BLaER1 (cell line): ENCODE results near the gene ZC3H7A.

Source experiments
- H3K27ac ChIP-seq: shearing (Covaris generic); formaldehyde crosslinking; 2 replicates; pipeline ENCODE4 v1.8.1; 2022
- H3K27me3 ChIP-seq: shearing (Covaris generic); formaldehyde crosslinking; 2 replicates; pipeline ENCODE4 v1.8.1; 2022
- H3K36me3 ChIP-seq: shearing (Covaris generic); formaldehyde crosslinking; 2 replicates; pipeline ENCODE4 v1.8.1; 2022
- H3K4me1 ChIP-seq: shearing (Covaris generic); formaldehyde crosslinking; 2 replicates; pipeline ENCODE4 v1.8.1; 2022
- H3K4me2 ChIP-seq: shearing (Covaris generic); formaldehyde crosslinking; 2 replicates; pipeline ENCODE4 v1.8.1; 2022
- H3K4me3 ChIP-seq: shearing (Covaris generic); formaldehyde crosslinking; 2 replicates; pipeline ENCODE4 v1.8.1; 2022
- H3K9ac ChIP-seq: shearing (Covaris generic); formaldehyde crosslinking; 2 replicates; pipeline ENCODE4 v1.8.1; 2022
- H3K9me3 ChIP-seq: shearing (Covaris generic); formaldehyde crosslinking; 2 replicates; pipeline ENCODE4 v1.8.1; 2022
- H4K20me1 ChIP-seq: shearing (Covaris generic); formaldehyde crosslinking; 2 replicates; pipeline ENCODE4 v1.8.1; 2022
- Cebpa-rat ChIP-seq: shearing (Covaris generic); IDR thresholded peaks from 2 replicates; pipeline ENCODE4 v1.8.1; 2022

ZC3H7A gene

DNA sequence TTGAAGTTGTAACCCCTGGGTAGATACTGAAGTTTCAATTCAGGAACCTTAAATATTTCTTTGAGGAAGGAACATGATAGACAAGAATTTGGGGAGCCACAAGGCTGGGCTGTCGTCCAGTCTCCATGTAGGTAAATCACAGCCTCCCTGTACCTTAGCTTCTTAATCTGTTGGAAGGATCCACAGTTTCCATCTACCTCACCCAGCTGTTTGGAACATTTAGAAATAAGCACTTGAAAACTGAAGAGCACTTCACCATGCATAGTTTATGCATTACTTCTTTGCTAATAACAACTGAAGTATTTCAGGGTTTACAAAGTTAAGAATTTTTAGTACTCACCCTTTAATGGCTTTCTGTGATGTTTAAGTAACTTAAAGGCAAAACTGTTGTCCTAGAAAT is 71.6 kb downstream of the ZC3H7A start:
- H3K36me3 ChIP-seq: peaks cover 92% of the 10 kb centered on the region
- H3K4me2 ChIP-seq: no peak overlapping the region
- no peak overlapping the region for H3K27ac ChIP-seq
- no peak overlapping the region for H3K4me3 ChIP-seq
- peaks cover 5% of the 10 kb centered on the region; the same call in 1 of the 2 replicates for H3K4me1 ChIP-seq
- TF ChIP-seq Cebpa-rat: no peak
- no peaks in the 10 kb centered on the region for H3K27me3 ChIP-seq
- H3K9me3 ChIP-seq: no peaks in the 10 kb centered on the region
- H3K9ac ChIP-seq: no peak overlapping the region
- peaks cover 36% of the 10 kb centered on the region for H4K20me1 ChIP-seq

DNA sequence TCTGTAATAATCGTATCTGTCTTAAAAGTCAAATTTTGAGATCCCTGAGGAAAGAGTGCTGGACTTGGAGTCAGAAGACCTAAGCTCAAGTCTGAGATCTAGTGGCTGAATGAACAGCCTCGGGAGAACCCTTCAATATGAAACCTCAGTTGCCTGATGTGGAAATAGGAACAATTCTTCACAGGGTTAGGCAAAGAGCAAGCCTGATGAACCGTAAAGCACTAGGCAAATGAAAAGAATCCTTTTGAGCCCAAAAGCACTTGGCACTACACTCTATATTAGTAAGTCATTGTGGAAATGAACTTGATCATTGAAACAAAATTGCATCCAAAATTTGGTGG is 74.6 kb downstream of the ZC3H7A start:
- H3K4me1 ChIP-seq: peaks cover 20% of the 10 kb centered on the region
- peaks cover 83% of the 10 kb centered on the region for H3K36me3 ChIP-seq
- no peak overlapping the region for H3K4me3 ChIP-seq
- H3K9me3 ChIP-seq: no peaks in the 10 kb centered on the region
- TF ChIP-seq Cebpa-rat: no peak
- H3K27ac ChIP-seq: no peak overlapping the region
- H3K27me3 ChIP-seq: no peaks in the 10 kb centered on the region
- no peak overlapping the region for H3K9ac ChIP-seq
- peaks cover 41% of the 10 kb centered on the region for H4K20me1 ChIP-seq
- H3K4me2 ChIP-seq: 0 out of 2 replicates have a peak overlapping the region, but pooled peaks have one; percentile 7

DNA sequence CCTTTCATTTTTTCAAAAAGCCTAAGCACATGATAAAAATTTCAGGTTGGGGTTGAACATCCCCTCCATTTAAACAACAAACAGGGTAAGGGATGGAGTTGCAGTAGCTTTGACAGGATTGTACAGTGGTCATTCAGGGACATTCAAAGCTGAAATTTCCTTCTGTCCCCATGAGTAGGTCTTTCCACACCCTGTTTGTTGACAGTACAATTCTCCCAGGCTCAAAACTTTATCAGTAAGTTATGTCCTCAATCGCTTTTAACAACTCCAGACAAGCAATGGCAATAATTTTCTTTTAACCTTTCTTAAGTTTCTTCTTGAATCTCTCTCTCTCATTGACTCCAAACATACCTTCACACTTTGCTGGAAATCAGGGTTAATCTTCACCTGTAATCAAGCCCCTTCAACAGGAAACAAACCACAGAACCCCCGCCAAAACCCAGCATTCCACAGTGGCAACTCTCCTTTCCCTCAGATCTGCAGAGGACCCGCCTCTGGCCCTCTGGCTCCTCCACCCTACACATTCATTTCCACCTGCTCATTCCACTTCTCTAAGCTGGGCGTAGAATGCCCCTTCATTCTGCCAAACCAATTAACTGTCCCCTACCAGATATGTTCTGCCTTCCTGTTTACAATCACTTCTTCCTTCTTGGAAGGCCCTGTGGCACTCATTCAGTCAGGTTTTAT is 75.1 kb downstream of the ZC3H7A start:
- peaks cover 82% of the 10 kb centered on the region for H3K36me3 ChIP-seq
- peaks cover 41% of the 10 kb centered on the region for H4K20me1 ChIP-seq
- no peaks in the 10 kb centered on the region for H3K9me3 ChIP-seq
- no peak overlapping the region for H3K9ac ChIP-seq
- H3K4me1 ChIP-seq: peaks cover 22% of the 10 kb centered on the region
- H3K4me3 ChIP-seq: no peak overlapping the region
- no peaks in the 10 kb centered on the region for H3K27me3 ChIP-seq
- TF ChIP-seq Cebpa-rat: no peak
- H3K4me2 ChIP-seq: 0 out of 2 replicates have a peak overlapping the region, but pooled peaks have one; percentile 7
- no peak overlapping the region for H3K27ac ChIP-seq

DNA sequence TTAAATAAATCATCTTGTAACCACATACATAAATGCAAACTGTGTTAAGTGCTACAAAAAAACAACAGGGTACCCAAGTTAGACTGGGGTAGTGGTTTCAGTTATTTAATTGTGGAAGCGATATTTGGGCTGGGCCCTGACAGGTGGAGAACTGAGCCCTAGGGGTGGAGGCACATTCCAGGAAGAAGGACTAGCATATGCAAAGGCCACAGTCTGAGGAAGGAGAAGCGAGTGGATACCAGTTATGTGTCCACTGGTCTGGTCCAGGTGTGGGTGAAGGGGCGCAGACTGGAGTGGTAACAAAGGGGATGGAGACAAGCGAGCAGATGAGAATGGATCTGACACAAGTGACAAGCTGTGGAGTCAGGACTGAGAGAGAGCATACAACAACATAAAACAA is 77.3 kb downstream of the ZC3H7A start:
- H3K4me3 ChIP-seq: no peak overlapping the region
- no peak overlapping the region for H3K27ac ChIP-seq
- no peaks in the 10 kb centered on the region for H3K9me3 ChIP-seq
- no peak overlapping the region for H3K9ac ChIP-seq
- H3K36me3 ChIP-seq: peaks cover 74% of the 10 kb centered on the region
- no peak overlapping the region for H3K4me2 ChIP-seq
- H4K20me1 ChIP-seq: peaks cover 41% of the 10 kb centered on the region
- peaks cover 22% of the 10 kb centered on the region for H3K4me1 ChIP-seq
- TF ChIP-seq Cebpa-rat: no peak
- no peaks in the 10 kb centered on the region for H3K27me3 ChIP-seq

DNA sequence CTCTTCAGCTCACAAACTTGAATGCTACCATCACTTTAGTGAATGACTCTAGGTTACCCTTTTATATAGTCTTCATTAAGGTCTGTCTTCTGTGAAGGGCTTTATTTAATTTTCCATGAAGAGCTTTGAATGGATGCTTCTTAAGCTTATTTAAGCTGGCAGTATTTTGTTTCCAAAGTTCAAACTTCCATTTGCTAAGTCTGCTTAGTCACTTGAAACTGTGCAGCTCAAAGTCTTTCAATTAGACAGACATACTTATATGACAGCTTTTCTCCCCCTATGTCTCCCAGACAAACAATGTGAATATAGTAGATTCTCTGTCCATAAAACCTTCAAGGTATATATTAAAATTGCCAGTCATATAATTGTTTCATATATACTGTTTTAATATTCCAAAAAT is 77.9 kb downstream of the ZC3H7A start:
- Histone ChIP-seq H3K4me2 (no peak overlapping the region), H3K36me3 (peaks cover 72% of the 10 kb centered on the region), H3K4me1 (peaks cover 22% of the 10 kb centered on the region), H3K9me3 (no peaks in the 10 kb centered on the region), H3K27me3 (no peaks in the 10 kb centered on the region), H3K4me3 (no peak overlapping the region), H3K9ac (no peak overlapping the region), H3K27ac (no peak overlapping the region), H4K20me1 (peaks cover 41% of the 10 kb centered on the region)
- TF ChIP-seq Cebpa-rat: no peak

DNA sequence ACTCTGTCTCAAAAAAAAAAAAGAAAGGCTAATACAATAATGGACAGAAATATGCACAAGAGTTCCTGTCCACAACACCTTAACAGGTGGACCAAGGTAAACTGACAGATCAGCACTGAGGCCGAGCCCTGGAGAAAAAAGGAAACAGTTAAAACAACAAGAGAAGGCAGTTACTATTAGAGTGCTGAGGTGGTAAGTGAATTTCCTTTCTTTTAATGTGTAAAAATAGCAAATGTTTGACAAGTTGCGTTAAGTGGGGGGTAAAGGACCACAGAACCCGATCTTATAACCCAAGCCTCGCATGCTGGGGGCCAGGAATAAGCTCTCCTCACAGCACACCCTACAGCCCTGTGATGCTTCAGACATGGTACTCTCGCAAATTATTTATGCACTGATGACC is 79.2 kb downstream of the ZC3H7A start:
- H3K4me1 ChIP-seq: peaks cover 22% of the 10 kb centered on the region
- TF ChIP-seq Cebpa-rat: no peak
- H3K27ac ChIP-seq: peak overlapping the region; percentile 11; the same call in 1 of the 2 replicates
- no peaks in the 10 kb centered on the region for H3K27me3 ChIP-seq
- peak overlapping the region; percentile 65 for H3K4me2 ChIP-seq
- no peak overlapping the region for H3K4me3 ChIP-seq
- no peaks in the 10 kb centered on the region for H3K9me3 ChIP-seq
- peaks cover 34% of the 10 kb centered on the region for H4K20me1 ChIP-seq
- peaks cover 73% of the 10 kb centered on the region for H3K36me3 ChIP-seq
- H3K9ac ChIP-seq: peak overlapping the region; percentile 48; the same call in 1 of the 2 replicates

DNA sequence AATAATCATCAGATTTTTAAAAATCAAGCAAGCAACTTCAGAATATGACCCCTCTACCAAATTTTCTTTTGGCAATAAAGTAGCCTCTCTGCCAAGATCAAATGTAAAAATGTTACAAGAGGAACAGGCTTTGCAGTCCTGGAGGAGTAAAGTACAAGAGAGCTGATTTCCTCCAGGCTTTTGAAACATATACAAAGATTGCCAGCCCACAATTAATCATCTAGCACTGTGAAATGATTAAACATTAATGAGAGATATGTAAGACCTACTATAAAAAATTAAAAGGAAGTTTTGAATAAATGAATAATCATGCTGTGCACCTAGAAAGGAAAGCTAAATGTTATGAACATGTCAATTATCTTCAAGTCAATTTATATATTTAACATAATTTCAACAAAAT is 80.7 kb downstream of the ZC3H7A start:
- H3K27ac ChIP-seq: no peak overlapping the region
- H3K4me1 ChIP-seq: peaks cover 16% of the 10 kb centered on the region
- H3K4me2 ChIP-seq: no peak overlapping the region
- no peak overlapping the region for H3K4me3 ChIP-seq
- TF ChIP-seq Cebpa-rat: no peak
- peaks cover 19% of the 10 kb centered on the region; the same call in 1 of the 2 replicates for H4K20me1 ChIP-seq
- no peak overlapping the region for H3K9ac ChIP-seq
- H3K27me3 ChIP-seq: no peaks in the 10 kb centered on the region
- no peaks in the 10 kb centered on the region for H3K9me3 ChIP-seq
- peaks cover 75% of the 10 kb centered on the region for H3K36me3 ChIP-seq

DNA sequence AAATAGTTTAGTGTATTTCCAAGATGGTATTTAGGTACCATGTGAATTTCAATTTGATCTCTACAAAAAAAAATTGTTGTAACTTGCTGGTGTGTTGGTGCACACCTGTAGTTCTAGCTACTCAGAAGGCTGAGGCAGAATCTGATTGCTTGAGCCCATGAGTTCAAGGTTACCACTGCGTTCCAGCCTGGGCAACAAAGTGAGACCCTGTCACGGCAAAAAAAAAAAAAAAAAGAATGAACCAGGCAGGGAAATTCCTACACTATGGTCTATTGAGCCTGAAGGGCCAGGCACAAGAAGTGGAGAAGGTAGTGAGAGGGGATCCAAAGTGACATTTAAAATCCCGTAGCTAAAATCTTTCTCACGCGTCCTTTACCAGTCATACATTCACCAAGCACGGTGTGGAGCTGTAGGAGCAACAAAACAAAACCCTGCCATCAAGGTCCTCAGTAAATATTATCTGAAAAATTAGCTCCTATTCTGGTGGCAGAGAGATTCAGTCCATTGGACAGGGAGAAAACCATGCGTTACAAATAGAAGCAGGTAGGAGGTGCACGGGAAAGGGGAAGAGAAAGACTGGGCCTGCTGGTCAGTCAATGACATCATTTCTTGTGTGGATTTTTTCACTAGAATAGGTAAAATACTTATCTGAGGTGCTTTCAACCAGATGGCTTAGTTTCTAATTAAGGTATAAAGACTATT is 81.7 kb downstream of the ZC3H7A start:
- H4K20me1 ChIP-seq: peaks cover 25% of the 10 kb centered on the region; the same call in 1 of the 2 replicates
- H3K36me3 ChIP-seq: peaks cover 75% of the 10 kb centered on the region
- no peak overlapping the region for H3K27ac ChIP-seq
- TF ChIP-seq Cebpa-rat: no peak
- no peaks in the 10 kb centered on the region for H3K27me3 ChIP-seq
- H3K9me3 ChIP-seq: no peaks in the 10 kb centered on the region
- peaks cover 23% of the 10 kb centered on the region for H3K4me1 ChIP-seq
- H3K9ac ChIP-seq: no peak overlapping the region
- no peak overlapping the region for H3K4me3 ChIP-seq
- no peak overlapping the region for H3K4me2 ChIP-seq

DNA sequence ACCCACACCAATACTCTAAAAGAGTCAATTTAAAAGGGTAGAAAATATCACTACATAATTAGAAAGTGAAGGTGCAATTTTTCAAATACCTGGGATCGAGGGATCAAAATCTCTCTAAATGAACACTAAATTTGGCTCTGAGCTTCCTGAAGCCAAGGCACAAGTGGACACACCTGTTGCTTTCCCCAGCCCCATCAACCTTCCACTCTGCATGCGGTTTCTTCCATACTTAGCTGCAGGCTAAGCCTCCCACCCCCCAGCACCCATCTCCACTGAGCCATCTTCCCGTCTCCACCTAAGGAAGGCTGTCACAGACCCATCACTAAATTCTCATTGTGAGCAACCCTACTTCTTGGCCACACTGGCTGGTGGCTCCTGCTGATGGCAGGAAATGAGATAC is 84.9 kb downstream of the ZC3H7A start:
- H3K4me2 ChIP-seq: no peak overlapping the region
- H3K9me3 ChIP-seq: no peaks in the 10 kb centered on the region
- H3K36me3 ChIP-seq: peaks cover 79% of the 10 kb centered on the region
- no peak for TF ChIP-seq Cebpa-rat
- peaks cover 13% of the 10 kb centered on the region for H3K4me1 ChIP-seq
- no peak overlapping the region for H3K9ac ChIP-seq
- no peaks in the 10 kb centered on the region for H3K27me3 ChIP-seq
- H3K4me3 ChIP-seq: no peak overlapping the region
- peaks cover 11% of the 10 kb centered on the region; the same call in 1 of the 2 replicates for H4K20me1 ChIP-seq
- H3K27ac ChIP-seq: no peak overlapping the region

DNA sequence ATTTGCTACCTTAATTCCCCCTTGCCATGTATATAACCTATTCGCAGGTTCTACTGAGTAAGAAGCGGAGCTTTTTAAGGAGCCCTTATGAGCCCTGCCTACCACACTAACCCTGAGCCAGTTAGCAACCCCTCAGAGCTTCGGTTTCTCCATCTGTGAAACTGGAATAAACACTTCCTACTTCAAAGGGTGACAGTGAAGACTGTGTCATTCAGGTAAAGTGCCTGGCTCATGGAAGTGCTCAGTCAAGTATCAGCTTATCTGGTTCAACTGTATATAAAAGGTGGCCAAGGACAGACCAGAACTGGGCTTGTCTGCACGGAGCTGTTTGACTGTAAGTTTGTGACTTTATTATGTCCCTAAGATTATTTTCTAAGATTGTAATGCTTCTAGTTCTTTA is 85.4 kb downstream of the ZC3H7A start:
- Histone ChIP-seq H3K36me3 (peaks cover 83% of the 10 kb centered on the region), H3K27me3 (no peaks in the 10 kb centered on the region), H3K9ac (no peak overlapping the region), H3K27ac (no peak overlapping the region), H3K9me3 (no peaks in the 10 kb centered on the region), H3K4me3 (no peak overlapping the region), H3K4me2 (no peak overlapping the region), H4K20me1 (peaks cover 12% of the 10 kb centered on the region; the same call in 1 of the 2 replicates), H3K4me1 (peaks cover 15% of the 10 kb centered on the region)
- TF ChIP-seq Cebpa-rat: no peak
